GM10847 (cell line): ENCODE measurements around the gene CLPX.

Source experiments
- POLR2A ChIP-seq: IDR thresholded peaks from 2 replicates; pipeline ENCODE4 v1.6.1; 2011; ENCODE audit not compliant: insufficient read length; ENCODE audit errors: extremely low read depth

The CLPX gene

DNA sequence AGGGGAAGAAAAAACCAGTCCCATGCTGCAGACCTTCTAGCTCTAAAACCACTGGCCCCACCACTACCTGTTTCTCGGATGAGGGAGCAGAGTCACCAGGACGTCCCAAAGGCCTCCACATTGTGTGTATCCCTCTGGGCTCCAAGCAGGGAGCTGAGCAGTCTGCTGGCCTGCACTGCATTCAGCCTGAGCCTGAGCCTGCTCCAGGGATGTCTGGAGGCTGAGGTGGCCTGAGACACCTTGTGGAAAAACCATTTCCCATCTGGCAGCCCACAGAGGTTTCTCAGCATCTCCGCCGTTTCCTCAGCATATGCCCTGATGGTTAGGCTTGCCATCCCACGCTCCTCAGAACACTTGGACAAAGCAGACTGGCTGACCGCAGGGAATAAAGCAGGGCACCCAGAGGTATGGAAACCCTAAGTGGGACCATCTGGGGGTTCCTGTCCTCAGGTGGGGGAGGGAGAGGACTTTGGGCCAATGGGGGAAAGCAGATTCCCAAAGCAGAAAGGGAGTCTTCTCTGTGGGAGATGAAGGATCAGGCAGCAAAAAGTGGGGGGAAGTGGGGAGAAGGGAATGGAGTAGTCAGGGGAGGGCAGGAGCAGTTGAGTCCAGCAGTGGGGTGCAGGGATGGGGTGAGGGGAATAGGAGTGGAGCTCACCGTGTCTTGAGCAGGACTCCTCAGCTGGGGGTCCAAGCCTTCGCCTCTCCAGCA, 25.8 kb upstream of the CLPX start, which contains the start of gene CILP:
Gene CILP, minus strand, starts transcription at position 704 of the 712 bp plus-strand sequence. CDS start 1,718 bp downstream, outside the sequence.
- no peak for TF ChIP-seq POLR2A

DNA sequence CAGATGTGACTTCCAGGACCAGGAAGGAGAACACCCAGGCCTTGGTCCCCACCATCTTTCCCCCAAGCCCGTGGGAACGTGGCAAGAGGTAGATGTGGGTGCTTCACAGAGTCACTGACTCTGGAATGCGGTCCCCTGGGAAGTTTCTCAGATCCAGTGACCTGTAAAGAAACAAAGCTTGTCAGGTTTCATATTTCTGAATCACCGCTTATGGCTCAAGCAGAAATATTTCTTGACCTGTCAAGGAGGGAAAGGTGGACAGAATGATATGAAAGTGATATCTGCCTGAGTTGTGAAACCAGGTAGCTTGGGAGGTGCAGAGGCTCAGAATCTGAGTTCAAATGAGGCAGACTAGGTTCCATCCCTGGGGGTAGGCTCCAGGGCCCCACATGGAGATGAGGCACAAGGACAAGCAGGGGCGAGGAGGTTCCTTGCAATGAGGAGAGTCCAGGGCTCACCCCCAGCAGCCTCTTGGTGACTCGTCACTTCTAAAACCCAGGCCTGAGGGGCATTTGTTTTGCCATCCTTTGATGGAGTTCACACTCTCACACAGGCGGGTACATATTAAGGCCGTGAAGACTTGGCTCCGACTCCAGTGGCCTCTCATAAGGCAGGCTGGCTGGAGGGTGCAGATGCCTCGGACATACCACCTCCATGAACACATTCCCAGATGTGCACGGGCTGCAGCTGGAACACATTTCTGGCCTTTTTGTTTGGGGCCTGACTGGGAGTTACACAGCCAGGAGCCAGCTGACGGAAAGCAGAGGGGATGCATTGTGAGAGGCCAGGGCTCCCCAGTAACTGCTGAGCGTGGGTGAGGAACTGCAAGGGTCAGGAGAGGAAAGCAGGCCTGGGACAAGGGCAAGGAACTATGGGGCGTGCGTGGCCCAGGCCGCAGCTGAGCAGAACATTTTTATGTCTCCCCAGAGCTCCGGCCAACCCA, 24.8 kb upstream of the CLPX start:
- no peak for TF ChIP-seq POLR2A

DNA sequence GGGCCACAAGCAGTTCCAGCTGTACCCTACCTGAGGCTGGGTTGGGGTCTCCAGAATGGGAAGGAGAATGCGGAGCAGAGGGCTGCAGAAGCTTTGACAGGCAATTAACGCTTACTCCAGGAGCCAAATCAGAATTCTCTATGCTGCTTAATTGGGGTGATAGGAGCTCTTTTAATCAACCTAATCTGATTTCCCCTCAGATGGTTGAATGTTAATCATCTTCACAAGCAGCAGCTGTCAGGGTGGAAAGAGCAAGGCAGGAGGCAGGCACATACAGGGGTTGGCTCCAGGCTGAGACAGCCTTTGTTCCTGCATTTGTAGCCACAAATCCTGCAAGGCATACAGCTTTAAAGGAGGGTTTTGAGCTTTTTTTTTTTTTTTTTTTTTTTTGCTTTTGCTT, 23.5 kb upstream of the CLPX start:
- TF ChIP-seq POLR2A: no peak

DNA sequence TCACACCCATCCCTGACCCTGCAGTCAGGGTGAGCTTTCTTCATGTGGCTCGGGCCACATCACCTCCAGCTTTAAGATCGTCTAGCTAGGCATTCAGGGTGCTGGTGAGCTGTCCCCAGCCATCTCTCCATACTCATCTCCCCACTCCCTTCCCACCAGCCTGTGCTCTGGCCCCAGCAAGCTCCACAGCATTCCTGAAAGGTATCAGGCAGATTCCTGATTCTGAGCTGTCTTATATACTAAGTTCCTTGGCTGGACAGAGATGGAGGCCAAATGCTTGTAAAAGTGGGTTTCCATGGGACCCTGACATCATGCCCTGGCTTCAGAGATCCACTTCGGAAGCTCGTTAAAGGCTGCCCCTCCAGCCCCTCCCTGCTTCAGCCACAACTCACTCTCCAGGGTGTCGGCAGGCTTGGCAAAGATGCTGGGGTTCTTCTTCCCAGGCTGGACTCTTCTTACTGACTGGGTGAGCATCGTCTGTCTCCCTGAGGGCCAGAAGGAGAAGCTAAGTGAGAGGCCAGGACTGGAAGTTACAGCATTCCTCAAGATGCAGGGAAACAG, 22.2 kb upstream of the CLPX start:
- no peak for TF ChIP-seq POLR2A

DNA sequence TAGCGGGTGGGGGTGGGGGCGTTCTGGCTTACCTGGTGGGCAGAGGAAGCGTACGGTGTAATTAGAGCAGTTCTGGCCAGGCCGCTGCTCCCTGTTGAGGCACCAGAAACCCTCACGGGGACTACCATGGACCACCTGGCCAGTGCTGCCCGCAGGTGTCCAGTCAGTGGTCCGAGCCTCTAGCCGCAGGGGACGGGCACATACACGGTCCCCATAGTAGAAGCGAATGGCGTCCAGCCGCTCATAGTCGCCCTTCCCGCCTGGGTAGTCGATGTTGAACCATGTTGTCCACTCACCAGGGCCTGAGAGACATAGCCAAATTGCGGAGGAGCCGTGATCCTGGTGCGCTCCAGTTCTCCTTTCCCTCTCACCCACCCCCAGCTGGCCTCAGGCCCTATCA, 21.6 kb upstream of the CLPX start:
- no peak for TF ChIP-seq POLR2A

DNA sequence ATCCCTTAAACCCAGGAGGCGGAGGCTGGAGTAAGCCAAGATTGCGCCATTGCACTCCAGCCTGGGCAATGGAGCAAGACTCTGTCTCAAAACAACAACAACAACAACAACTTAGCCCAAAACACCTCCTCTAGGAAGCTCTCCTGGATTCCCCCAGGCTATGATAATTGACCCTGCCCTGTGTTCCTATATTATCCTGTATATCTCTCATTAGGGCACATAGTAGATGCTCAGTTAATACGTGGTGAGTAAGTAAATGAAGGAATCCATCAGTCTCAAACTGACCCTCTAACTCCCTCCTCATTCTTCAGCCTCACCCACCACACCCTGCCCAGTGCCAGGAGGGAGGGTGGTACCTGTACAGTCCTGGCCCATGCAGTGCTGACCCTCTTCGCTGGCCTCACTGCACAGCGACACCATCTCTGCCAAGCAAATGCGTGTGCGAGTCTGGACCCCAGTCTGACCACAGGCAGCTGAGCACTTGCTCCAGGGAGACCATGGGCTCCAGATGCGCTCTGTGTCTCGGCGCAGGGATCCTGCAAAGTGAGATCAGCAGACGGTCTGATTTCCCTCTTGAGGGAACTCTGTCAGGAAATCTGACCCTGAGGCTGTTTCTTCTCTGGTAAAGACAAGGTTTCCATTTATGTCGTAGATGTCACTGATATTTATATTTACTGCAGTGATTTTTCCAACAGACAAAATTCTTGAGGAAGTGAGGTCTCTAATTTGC, 20.0 kb upstream of the CLPX start:
- no peak for TF ChIP-seq POLR2A

DNA sequence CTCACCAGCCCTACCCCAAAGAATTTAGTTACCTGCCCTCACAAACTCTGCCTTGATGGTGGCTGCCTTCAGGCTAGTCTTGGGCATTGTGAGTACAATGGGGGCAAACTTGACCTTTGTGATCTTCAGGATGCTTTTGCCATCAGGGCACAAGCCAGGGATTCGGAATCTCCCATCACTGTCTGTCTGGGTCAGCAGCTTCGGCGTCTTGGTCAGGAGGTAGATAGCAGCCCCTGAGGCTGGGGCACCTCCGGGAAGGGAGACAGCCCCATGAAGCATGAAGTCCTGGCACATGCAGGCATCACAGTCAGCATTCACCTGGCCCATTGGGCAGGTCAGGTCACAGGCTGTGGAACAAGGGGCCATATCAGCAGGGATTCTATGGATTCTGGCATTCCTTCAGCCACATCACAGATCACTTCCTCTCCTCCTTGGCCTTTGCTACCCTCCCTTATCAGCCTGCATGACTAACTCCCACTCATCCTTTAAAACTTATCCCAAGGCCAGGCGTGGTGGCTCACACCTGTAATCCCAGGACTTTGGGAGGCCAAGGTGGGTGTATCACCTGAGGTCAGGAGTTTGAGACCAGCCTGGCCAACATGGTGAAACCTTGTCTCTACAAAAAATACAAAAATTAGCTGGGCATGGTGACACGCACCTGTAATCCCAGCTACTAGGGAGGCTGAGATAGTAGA, 19.2 kb upstream of the CLPX start:
- TF ChIP-seq POLR2A: no peak

DNA sequence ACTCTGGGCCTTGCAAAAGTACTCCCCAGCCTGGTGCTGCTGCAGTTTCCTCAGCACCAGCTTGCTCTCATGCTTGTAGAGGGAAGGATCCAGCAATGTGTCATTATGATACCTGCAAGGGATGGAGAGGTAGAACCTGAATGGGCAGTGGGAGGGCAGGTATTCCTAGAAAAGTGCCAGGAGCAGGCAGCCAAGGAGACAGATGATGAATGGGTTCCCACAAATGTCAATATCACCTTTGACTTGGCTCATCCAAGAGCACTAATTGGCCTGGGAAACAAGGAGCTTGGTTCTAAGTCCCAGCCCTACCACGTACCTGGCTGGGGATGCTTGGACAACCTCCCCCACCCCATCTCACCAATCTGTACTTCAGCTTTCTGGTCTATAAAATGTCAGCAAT, 16.8 kb upstream of the CLPX start:
- no peak for TF ChIP-seq POLR2A

DNA sequence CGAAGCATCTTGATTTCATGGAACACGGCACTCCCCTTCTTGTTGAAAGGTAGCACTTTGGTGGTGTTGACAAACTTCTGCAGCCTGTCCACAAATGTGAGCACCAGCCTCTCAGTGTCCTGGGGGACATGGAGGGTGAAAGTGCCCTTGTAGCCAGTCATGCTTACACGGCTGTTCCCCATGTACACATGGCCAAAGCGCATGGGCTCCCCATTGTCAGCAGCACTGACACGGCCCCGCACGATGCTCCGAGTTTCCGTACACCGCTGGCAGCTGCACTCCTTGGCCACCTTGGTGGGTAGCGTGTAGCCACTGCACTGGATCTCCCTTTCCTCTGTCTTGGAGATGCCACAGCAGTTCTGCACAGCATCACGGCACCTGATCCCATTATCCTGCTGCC, 13.4 kb upstream of the CLPX start:
- TF ChIP-seq POLR2A: no peak

DNA sequence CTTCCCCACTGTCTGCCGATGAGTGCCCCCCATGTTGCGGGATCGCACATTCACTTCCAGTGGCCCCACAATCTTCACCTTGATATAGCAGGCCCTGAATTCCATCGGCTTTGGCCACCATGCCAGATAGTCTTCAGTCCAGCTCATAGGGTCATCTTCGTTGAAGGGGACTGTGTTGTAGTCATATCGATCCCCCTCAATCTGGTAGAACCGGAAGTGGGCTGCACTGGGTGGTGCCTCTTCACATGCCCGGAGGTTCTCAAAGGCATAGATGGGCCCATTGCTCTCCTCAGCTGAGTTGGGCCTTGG, 12.1 kb upstream of the CLPX start:
- no peak for TF ChIP-seq POLR2A

DNA sequence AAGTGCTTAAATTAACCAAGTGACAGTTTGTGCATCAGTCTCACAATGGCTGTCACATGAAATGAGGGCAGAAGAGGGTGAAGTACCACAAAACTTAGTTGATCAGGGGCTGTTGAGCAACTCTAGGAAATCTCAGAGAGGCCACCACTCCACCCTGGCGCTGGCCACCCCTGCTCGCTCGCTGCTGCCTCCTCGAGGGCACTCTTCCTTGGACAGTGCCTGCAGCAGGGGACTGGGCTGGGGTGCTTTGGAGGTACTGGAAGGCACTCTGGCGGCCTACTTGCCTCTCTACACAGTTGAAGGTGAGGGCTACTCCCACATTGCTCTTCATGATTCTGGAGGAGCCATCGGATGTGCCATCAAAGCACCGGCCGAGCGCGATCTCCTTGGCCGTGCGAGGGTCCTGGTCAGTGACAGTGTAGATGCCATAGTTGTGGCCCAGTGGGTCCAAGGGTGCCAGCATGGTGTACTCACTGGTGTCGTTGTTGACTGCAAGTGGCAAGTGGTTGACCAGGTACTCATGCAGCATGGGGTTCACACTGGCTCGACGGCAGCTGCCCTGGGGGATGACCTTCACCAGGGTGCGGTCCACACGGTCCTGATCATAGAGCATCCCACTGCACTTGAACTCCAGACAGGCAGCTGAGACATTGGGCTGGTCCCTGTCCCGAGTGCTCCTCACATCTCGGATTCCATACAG, 11.6 kb upstream of the CLPX start:
- TF ChIP-seq POLR2A: no peak

DNA sequence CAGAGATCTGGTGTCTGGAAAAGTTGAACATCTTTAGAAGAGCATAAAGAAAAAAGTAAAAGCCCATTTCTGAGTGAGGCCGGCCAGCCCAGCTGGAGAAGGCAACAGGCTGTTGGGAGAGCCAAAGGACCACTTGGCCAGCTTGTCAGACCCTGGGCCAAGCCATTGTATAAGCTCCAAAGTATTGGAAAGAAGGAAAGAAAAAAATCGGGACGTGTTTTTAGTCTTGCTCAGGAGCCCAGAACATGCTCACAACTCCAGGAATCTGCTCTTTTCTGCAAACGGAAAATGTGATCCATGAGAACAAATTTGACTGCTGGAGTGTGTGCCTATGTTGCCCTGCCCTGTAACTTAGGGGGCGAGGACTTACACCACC, 10.4 kb upstream of the CLPX start:
- no peak for TF ChIP-seq POLR2A

DNA sequence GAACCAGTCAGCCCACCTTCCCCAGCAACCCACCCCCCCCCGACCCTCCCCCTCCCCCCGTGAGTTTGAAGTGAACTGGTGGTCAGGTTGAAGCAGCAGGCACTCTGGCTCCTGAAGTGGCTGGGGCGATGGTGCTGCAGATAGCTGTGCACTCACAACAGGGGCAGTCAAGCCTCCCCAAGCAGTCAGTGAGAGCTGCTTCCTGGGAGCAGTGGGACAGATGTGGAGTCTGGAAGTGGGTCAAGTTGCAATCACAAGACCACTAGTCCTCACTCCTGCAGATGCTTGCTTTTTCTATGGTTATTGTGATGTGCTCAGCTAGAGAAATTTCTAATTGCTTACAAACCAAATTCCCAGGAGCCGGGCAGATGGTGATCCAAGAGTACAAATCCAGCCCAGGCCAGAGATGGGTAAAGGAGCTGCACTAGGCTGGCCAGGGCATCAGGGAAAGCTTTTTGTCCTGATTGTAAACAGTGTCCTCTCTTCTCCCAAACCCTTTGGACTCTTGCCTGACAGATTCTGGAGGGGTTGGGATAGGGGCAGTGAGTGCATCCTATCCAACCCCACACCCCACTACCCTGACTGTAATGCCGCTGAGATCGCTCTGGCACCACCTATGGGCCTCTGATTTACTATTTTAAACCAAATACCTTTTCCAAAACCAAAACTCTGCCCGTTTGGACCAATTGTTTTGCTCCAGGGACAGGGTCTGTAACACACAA, 9.8 kb upstream of the CLPX start:
- TF ChIP-seq POLR2A: no peak

DNA sequence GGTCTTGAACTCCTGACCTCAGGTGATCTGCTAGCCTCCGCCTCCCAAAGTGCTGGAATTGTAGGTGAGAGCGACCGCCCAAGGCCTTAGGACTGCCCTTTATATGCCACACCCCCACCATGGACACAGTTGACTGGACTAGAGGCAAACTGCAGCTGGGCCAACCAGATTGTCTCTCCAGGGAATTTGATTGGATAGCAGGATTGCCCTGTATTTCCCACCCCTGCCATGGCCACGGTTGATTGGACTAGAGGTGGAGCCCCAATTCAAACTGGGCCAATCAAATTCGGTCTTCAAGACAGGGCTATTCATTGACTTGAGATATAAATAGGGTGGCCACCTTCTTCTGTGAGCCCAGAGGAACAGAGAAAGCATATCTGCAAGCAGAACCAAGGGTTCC, 6.9 kb upstream of the CLPX start:
- TF ChIP-seq POLR2A: no peak
